Lung (tissue), 12 donors: Measurements from ENCODE around the gene ERLEC1. TPM values are rescaled to one million over a fixed set of nuclear protein-coding genes. Genes with fewer than 3 reads are reported as not detected.

Experiments
- ATAC-seq: fragments of 200-7000 bp; cut with Tn5 transposase; one replicate; pipeline ENCODE4 v1.9.1; 2020; ENCODE audit warnings: moderate number of reproducible peaks; ENCODE audit not compliant: insufficient read depth, low FRiP score
- DNase-seq, 3 donors: peaks; one replicate each; pipeline ENCODE4 v3.0.0-alpha.2; 2013 to 2017
- H3K27ac ChIP-seq, 2 donors: one replicate each; pipeline ENCODE4 v1.5.1; 2013; ENCODE audit warnings: mild to moderate bottlenecking in 2 of 2, moderate library complexity in 2 of 2, control low read depth in 1 of 2, inconsistent platforms in 1 of 2, low read depth in 1 of 2, low read length in 1 of 2
- H3K27me3 ChIP-seq, 3 donors: one replicate each; pipeline ENCODE4 v1.5.1; 2013; ENCODE audit warnings: low read length in 2 of 3; ENCODE audit not compliant: control insufficient read depth in 3 of 3, insufficient read depth in 3 of 3
- H3K36me3 ChIP-seq, 4 donors: one replicate each; pipeline ENCODE4 v1.5.1; 2013; ENCODE audit warnings: low read length in 4 of 4, mild to moderate bottlenecking in 1 of 4, moderate library complexity in 1 of 4; ENCODE audit not compliant: control insufficient read depth in 4 of 4, insufficient read depth in 4 of 4
- H3K4me1 ChIP-seq, 5 donors: one replicate each; pipeline ENCODE4 v1.5.1; 2013; ENCODE audit warnings: low read length in 5 of 5, mild to moderate bottlenecking in 2 of 5, moderate library complexity in 1 of 5; ENCODE audit not compliant: control insufficient read depth in 5 of 5, insufficient read depth in 5 of 5
- H3K4me3 ChIP-seq: one replicate; pipeline ENCODE4 v1.5.1; 2013; ENCODE audit warnings: mild to moderate bottlenecking, control low read depth, moderate library complexity
- H3K9ac ChIP-seq, 2 donors: one replicate each; pipeline ENCODE4 v1.5.1; 2013; ENCODE audit warnings: low read length in 2 of 2, control low read depth in 1 of 2; ENCODE audit not compliant: insufficient read depth in 1 of 2
- H3K9me3 ChIP-seq, 4 donors: one replicate each; pipeline ENCODE4 v1.5.1; 2013; ENCODE audit warnings: low read length in 3 of 4, mild to moderate bottlenecking in 1 of 4, moderate library complexity in 1 of 4; ENCODE audit not compliant: control insufficient read depth in 4 of 4, insufficient read depth in 3 of 4
- CTCF ChIP-seq: IDR thresholded peaks from 2 replicates; pipeline ENCODE4 v1.5.1; 2012; ENCODE audit warnings: mild to moderate bottlenecking; ENCODE audit errors: control extremely low read depth, extremely low read depth
- WGBS, 2 donors: extraction: QIAGEN DNeasy Blood & Tissue Kit; methylation state at CpG; one replicate each; pipeline ENCODE4 v1.1.7; 2013; 5-methylcytosine and 5-hydroxymethylcytosine counted together
- polyA plus RNA-seq, 2 donors: library from polyadenylated mRNA; stranded (reverse); fragments of 200-250 nt; gene quantifications; one replicate each; pipeline ENCODE4 v1.2.1, GENCODE V29; 2013
- total RNA-seq, 2 donors: library from RNA; depleted of rRNA in 1 of 2; stranded (reverse); fragments of >200 nt in 1 of 2; gene quantifications; one replicate each; pipeline ENCODE4 v1.2.1, GENCODE V29; 2014 to 2021
- donor health status: control.
- donor health status: control.
- donor health status: Bipolar disorder and iron deficiency.
- donor health status: healthy.
- donor health status: DM: yes; HTN: yes; CAD: no.

Gene ERLEC1
- total and polyA plus RNA-seq, 4 donors: 39.8 to 64.7 (median 56.3) TPM

GRCh38 chr2:53793261-53793660 is 6.4 kb downstream of the ERLEC1 start:
- Histone ChIP-seq H3K4me1 (peaks cover 0 to 25% (median 8%) of the 10 kb centered on the region in 5 donors), H3K36me3 (peaks cover 5 to 10% (median 9%) of the 10 kb centered on the region in 4 donors), H3K9me3 (no peaks in the 10 kb centered on the region), H3K9ac (peak overlapping the region in 1 of 2 donors; percentile 57), H3K27me3 (no peaks in the 10 kb centered on the region), H3K27ac (no peak overlapping the region), H3K4me3 (no peak overlapping the region)
- 68 to 79% methylated on average over 3 of the region's 3 CpGs for WGBS, 2 donors
- ATAC-seq (no peak), DNase-seq (peak; percentile 74 to 94 (median 92))
- TF ChIP-seq CTCF: no peak

GRCh38 chr2:53793821-53794220 is 7.0 kb downstream of the ERLEC1 start:
- Histone ChIP-seq H3K9me3 (no peaks in the 10 kb centered on the region), H3K36me3 (peaks cover 7 to 16% (median 11%) of the 10 kb centered on the region in 4 donors), H3K4me1 (peaks cover 0 to 20% (median 6%) of the 10 kb centered on the region in 5 donors), H3K9ac (no peak overlapping the region), H3K27ac (no peak overlapping the region), H3K27me3 (no peaks in the 10 kb centered on the region), H3K4me3 (no peak overlapping the region)
- DNase-seq (no peak), ATAC-seq (peak; percentile 69)
- no peak for TF ChIP-seq CTCF
- WGBS, 2 donors: 65 to 84% methylated on average over 3 of the region's 3 CpGs

DNA sequence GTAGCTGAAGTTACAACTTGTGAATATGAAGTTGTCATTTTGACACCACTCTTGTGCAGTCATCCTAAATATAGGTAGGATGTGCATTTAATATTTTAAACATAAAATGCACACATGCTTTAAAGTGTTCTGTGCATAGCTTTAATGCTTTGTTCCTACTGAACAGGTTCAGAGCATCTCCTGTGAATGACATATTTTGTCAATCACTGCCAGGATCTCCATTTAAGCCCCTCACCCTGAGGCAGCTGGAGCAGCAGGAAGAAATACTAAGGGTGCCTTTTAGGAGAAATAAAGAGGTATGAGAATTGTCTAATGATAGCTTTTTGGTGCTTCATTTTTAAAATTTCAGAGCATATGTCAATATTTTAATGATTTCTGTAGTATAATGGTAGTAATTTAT is 14.7 kb downstream of the ERLEC1 start:
- Histone ChIP-seq H3K27ac (no peak overlapping the region), H3K9ac (no peak overlapping the region), H3K36me3 (peaks cover 10 to 32% (median 19%) of the 10 kb centered on the region in 4 donors), H3K4me3 (no peak overlapping the region), H3K27me3 (no peaks in the 10 kb centered on the region), H3K4me1 (peaks cover 0 to 2% (median 0%) of the 10 kb centered on the region in 5 donors), H3K9me3 (no peaks in the 10 kb centered on the region)
- TF ChIP-seq CTCF: no peak
- DNase-seq: no peak
- no peak for ATAC-seq

DNA sequence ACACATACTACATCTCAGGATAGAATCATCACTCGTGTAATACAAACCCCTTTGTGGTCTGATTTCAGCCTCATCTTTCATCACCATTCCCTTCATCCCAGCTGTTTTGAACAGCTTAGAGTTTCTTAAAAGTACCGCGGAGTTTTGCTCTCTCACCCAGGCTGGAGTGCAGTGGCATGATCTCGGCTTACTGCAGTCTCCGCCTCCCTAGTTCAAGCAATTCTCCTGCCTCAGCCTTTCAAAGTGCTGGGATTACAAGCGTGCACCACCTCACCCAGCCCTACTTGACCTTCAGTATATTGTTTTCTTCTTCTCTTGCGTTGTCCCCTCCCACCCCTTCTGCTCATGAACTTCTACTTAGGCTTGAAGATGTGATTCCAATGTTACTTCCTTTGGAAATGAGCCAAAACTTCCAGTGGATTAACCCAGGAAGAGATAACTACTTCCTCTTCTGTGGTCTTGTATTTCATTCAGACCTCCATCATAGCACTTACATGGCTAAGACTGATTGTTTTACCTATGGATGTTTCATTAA is 15.8 kb downstream of the ERLEC1 start:
- Histone ChIP-seq H3K27ac (no peak overlapping the region), H3K9ac (no peak overlapping the region), H3K4me1 (peaks cover 0 to 2% (median 0%) of the 10 kb centered on the region in 5 donors), H3K36me3 (peaks cover 10 to 34% (median 23%) of the 10 kb centered on the region in 4 donors), H3K4me3 (no peak overlapping the region), H3K9me3 (no peaks in the 10 kb centered on the region), H3K27me3 (no peaks in the 10 kb centered on the region)
- WGBS, 2 donors: 63 to 64% methylated on average over 7 of the region's 7 CpGs
- no peak for TF ChIP-seq CTCF
- DNase-seq: peak in 2 of 3 donors; percentile 36 to 37
- no peak for ATAC-seq
